PC-9 (cell line): ENCODE measurements around the gene PRR7.

Source experiments
- CTCF ChIP-seq: fragments of 200-600 bp; sonication (generic); conservative IDR thresholded peaks from 2 replicates; pipeline ENCODE4 v1.6.1; 2017; ENCODE audit warnings: mixed run types, antibody characterized with exemption, mild to moderate bottlenecking, moderate library complexity
- EZH2 ChIP-seq: fragments of 200-600 bp; sonication (generic); IDR thresholded peaks from 2 replicates; pipeline ENCODE4 v1.8.0; 2017; ENCODE audit warnings: antibody characterized with exemption, low read depth

- TF ChIP-seq EZH2, result no peak
- no peak for TF ChIP-seq CTCF
Observed at GRCh38 chr5:177505075-177505474, 58.5 kb downstream of the PRR7 start.
